K562 (cell line): ENCODE results near the gene ADARB2. TPM values are rescaled to one million over a fixed set of nuclear protein-coding genes. Genes with fewer than 3 reads are reported as not detected.

Experiments
- ATAC-seq: fragments of 200-7000 bp; cut with Tn5 transposase; 3 replicates; pipeline ENCODE4 v1.9.1; 2020; ENCODE audit warnings: moderate library complexity
- BruUV-seq: library from RNA; stranded (reverse); fragments of 400-500 nt; replicated peaks from 2 replicates; lab custom pipeline; 2021; lab: Mats Ljungman, UMichigan
- CTCF ChIA-PET: fragments of 300-600 bp; formaldehyde crosslinking; extraction: SDS; loops from one replicate; lab custom pipeline; 2021; ENCODE audit warnings: low intra/inter-chr PET ratio; lab: Yijun Ruan, JAX
- POLR2A ChIA-PET: fragments of 300-600, 350-650 bp; sonication (Branson Sonifier 250); formaldehyde crosslinking; extraction: SDS; loops from one replicate; lab custom pipeline; 2021; ENCODE audit warnings: antibody characterized with exemption, inconsistent platforms; lab: Yijun Ruan, JAX
- DNase-seq, 4 experiments: peaks; one replicate each; pipeline versions ENCODE4 v3.0.0 to v3.0.0-alpha.2; 2011 to 2018; ENCODE audit warnings: low spot score in 3 of 4, mixed read lengths in 3 of 4; ENCODE audit errors: extremely low read depth in 1 of 4
- FAIRE-seq: peaks from 2 replicates; lab custom pipeline; 2011; peaks lifted over from hg19 to GRCh38; lab: Jason Lieb, UNC
- H2AFZ ChIP-seq: 2 replicates; pipeline ENCODE4 v1.6.0; 2011; ENCODE audit warnings: low read depth, low read length, control low read depth, inconsistent platforms
- H3K27ac ChIP-seq: fragments of 200-600 bp; 3 replicates; pipeline ENCODE4 v1.8.0; 2011; ENCODE audit warnings: low read depth, mild to moderate bottlenecking, control low read depth, inconsistent platforms, low read length, moderate library complexity, mixed read lengths; ENCODE audit errors: extremely low read depth
- H3K27me3 ChIP-seq, 2 experiments: fragments of 300-600 bp in 1 of 2; 2 replicates in 1 of 2; 3 replicates in 1 of 2; pipeline versions ENCODE4 v1.6.0 to v1.8.0; 2011; ENCODE audit warnings: inconsistent platforms in 2 of 2, low read length in 2 of 2, mild to moderate bottlenecking in 1 of 2, mixed read lengths in 1 of 2, moderate library complexity in 1 of 2; ENCODE audit not compliant: control insufficient read depth in 2 of 2, insufficient read depth in 2 of 2
- H3K36me3 ChIP-seq: fragments of 300-600 bp; 3 replicates; pipeline ENCODE4 v1.8.0; 2011; ENCODE audit warnings: mild to moderate bottlenecking, low read length, inconsistent platforms; ENCODE audit not compliant: control insufficient read depth, insufficient read depth
- H3K4me1 ChIP-seq, 2 experiments: fragments of 200-600 bp in 1 of 2; replicated peaks in 1 of 2; 2 replicates in 1 of 2; 3 replicates in 1 of 2; pipeline versions ENCODE4 v1.5.1 to v1.8.0; 2011; ENCODE audit warnings: inconsistent platforms in 2 of 2, low read length in 2 of 2, mild to moderate bottlenecking in 1 of 2, mixed read lengths in 1 of 2, moderate library complexity in 1 of 2; ENCODE audit not compliant: control insufficient read depth in 2 of 2, insufficient read depth in 2 of 2
- H3K4me2 ChIP-seq: 2 replicates; pipeline ENCODE4 v1.6.1; 2011; ENCODE audit warnings: low read length, control low read depth, inconsistent platforms, mixed read lengths; ENCODE audit not compliant: insufficient read depth
- H3K4me3 ChIP-seq: fragments of 200-600 bp; sonication (generic), shearing (Covaris generic); 2 replicates; pipeline ENCODE4 v1.5.1; 2016; ENCODE audit warnings: control low read depth, inconsistent platforms
- H3K79me2 ChIP-seq: fragments of 200-600 bp; 3 replicates; pipeline ENCODE4 v1.8.0; 2011; ENCODE audit warnings: low read length, inconsistent platforms; ENCODE audit not compliant: control insufficient read depth, insufficient read depth
- H3K9ac ChIP-seq, 2 experiments: 2 replicates each; pipeline versions ENCODE4 v1.6.0 to v1.6.1; 2011; ENCODE audit warnings: low read depth in 2 of 2, low read length in 2 of 2, control low read depth in 1 of 2, inconsistent platforms in 1 of 2, mild to moderate bottlenecking in 1 of 2, mixed read lengths in 1 of 2; ENCODE audit not compliant: insufficient read depth in 1 of 2
- H3K9me1 ChIP-seq: one replicate; pipeline ENCODE4 v1.6.0; 2011; ENCODE audit warnings: inconsistent platforms, mild to moderate bottlenecking, low read length, moderate library complexity; ENCODE audit not compliant: control insufficient read depth, insufficient read depth
- H3K9me3 ChIP-seq: replicated peaks from 2 replicates; pipeline ENCODE4 v1.5.1; 2011; ENCODE audit warnings: low read depth, low read length, inconsistent platforms; ENCODE audit not compliant: control insufficient read depth, insufficient read depth
- H4K20me1 ChIP-seq: replicated peaks from 2 replicates; pipeline ENCODE4 v1.6.1; 2011; ENCODE audit warnings: low read length, inconsistent platforms, mixed read lengths; ENCODE audit not compliant: control insufficient read depth, insufficient read depth
- C11orf30 ChIP-seq: fragments of 450-650 bp; IDR thresholded peaks from 2 replicates; pipeline ENCODE4 v1.6.1; 2016; ENCODE audit warnings: low read depth, mild to moderate bottlenecking
- ETV6 ChIP-seq, 3 experiments: fragments of 150-350 bp in 1 of 3; sonication (generic) in 1 of 3; formaldehyde crosslinking in 1 of 3; IDR thresholded peaks; 2 replicates each; pipeline versions ENCODE4 v1.6.1 to v1.8.0; 2014 to 2022; ENCODE audit warnings: borderline replicate concordance in 2 of 3, low read depth in 2 of 3, antibody characterized with exemption in 1 of 3, low read length in 1 of 3, mild to moderate bottlenecking in 1 of 3, missing genetic modification reagents in 1 of 3
- KLF6 ChIP-seq: fragments of 250-450 bp; sonication (Bioruptor Pico); IDR thresholded peaks from 2 replicates; pipeline ENCODE4 v1.4.0; 2020; ENCODE audit warnings: mild to moderate bottlenecking, moderate library complexity, borderline replicate concordance
- PML ChIP-seq: IDR thresholded peaks from 2 replicates; pipeline ENCODE4 v1.6.1; 2012; ENCODE audit warnings: low read length, inconsistent platforms
- ZNF197 ChIP-seq: fragments of 200-800 bp; sonication (Bioruptor generic); IDR thresholded peaks from 2 replicates; pipeline ENCODE4 v1.6.1; 2016; ENCODE audit warnings: low read depth, missing genetic modification characterization, missing compliant biosample characterization
- ZNF407 ChIP-seq: fragments of 450-650 bp; IDR thresholded peaks from 2 replicates; pipeline ENCODE4 v1.6.1; 2016; ENCODE audit warnings: low read depth
- WGBS: fragments of 100-300 bp; shearing (Covaris generic); methylation state at CpG from one replicate; pipeline ENCODE4 v1.1.6; 2016; ENCODE audit warnings: low coverage, mixed read lengths; ENCODE audit not compliant: insufficient coverage; ENCODE audit errors: missing lambda C conversion rate; 5-methylcytosine and 5-hydroxymethylcytosine counted together
- in situ Hi-C: fragments of 300-500 bp; cut with MboI; formaldehyde crosslinking; loops from 4 replicates; pipeline ENCODE4 v1.15.0; 2018; ENCODE audit warnings: inconsistent platforms, mixed read lengths
- intact Hi-C: fragments of 100-400 bp; cut with micrococcal nuclease; formaldehyde crosslinking; loops from 2 replicates; pipeline ENCODE4 v1.14.2; 2022
- polyA plus RNA-seq, 8 experiments: library from polyadenylated mRNA; depleted of rRNA in 4 of 8; stranded (reverse) in 5 of 8; unstranded in 3 of 8; fragments of >200 nt; fragmentation: Nextera tagmentation in 2 of 8; fragmentation: Illumina TruSeq in 1 of 8; extraction: Ambion mirVana in 2 of 8; extraction: Trizol in 1 of 8; gene quantifications; 2 replicates each; pipeline versions ENCODE4 v1.2.1 to v1.2.3, GENCODE V29; 2011 to 2014; ENCODE audit warnings: inconsistent platforms in 1 of 8, missing spikeins in 1 of 8
- total RNA-seq, 7 experiments: library from RNA; depleted of rRNA in 6 of 7; stranded (reverse); fragments of >200 nt in 6 of 7; fragmentation: Illumina TruSeq in 2 of 7; extraction: Trizol in 2 of 7; gene quantifications; 2 replicates each; pipeline versions ENCODE4 v1.2.1 to v1.2.3, GENCODE V29; 2011 to 2021; ENCODE audit warnings: low replicate concordance in 1 of 7

ADARB2 gene
- total and polyA plus RNA-seq, 9 of the 15 experiments (the other 6 are each of a cell fraction or from before 2014, with no cell fraction given): not detected

- no peaks in the 10 kb centered on the region for H3K9me3 ChIP-seq
- H3K9me1 ChIP-seq: no peaks in the 10 kb centered on the region
- no peaks in the 10 kb centered on the region for H3K4me1 ChIP-seq
- ChIA-PET POLR2A (no interaction called here), CTCF (no interaction called here)
- H3K4me2 ChIP-seq: no peak overlapping the region
- FAIRE-seq (no peak), ATAC-seq (no peak)
- no peaks in the 10 kb centered on the region for H3K36me3 ChIP-seq
- peaks cover 10 to 37% of the 10 kb centered on the region in 2 experiments; a peak in 4 of 5 replicates for H3K27me3 ChIP-seq
- 2% methylated on average over 8 of the region's 8 CpGs for WGBS
- no peaks in the 10 kb centered on the region; the same call in 1 of the 2 replicates for H4K20me1 ChIP-seq
- no TSS peak for BruUV-seq
- H2AFZ ChIP-seq: no peak overlapping the region
- in situ Hi-C loops: no loop called here
- no peaks in the 10 kb centered on the region for H3K79me2 ChIP-seq
- no peak for TF ChIP-seq ETV6 (IDR thresholded peaks at IDR 0.05; ENCODE audit: borderline replicate concordance in 1 of 2, low read depth in 2 of 2, low read length in 1 of 2)
- TF ChIP-seq ETV6 (CRISPR knock-in tag; IDR thresholded peaks at IDR 0.05; ENCODE audit: borderline replicate concordance): no peak
- no peak for TF ChIP-seq KLF6 (CRISPR knock-in tag)
- no peak for TF ChIP-seq ZNF407
- no peak for TF ChIP-seq PML
- TF ChIP-seq C11orf30: no peak
- no peak for TF ChIP-seq ZNF197 (CRISPR knock-in tag)
- TF ChIP-seq, all 486 proteins: peak for 0
- no peak overlapping the region for H3K4me3 ChIP-seq
- no peak overlapping the region for H3K9ac ChIP-seq
- no peak for DNase-seq
- intact Hi-C loops: no loop called here
- H3K27ac ChIP-seq: no peak overlapping the region
These were observed 343.8 kb downstream of the ADARB2 start for GRCh38 chr10:1393481-1393880.
